ENCODE results near the gene MTMR2.

DNA sequence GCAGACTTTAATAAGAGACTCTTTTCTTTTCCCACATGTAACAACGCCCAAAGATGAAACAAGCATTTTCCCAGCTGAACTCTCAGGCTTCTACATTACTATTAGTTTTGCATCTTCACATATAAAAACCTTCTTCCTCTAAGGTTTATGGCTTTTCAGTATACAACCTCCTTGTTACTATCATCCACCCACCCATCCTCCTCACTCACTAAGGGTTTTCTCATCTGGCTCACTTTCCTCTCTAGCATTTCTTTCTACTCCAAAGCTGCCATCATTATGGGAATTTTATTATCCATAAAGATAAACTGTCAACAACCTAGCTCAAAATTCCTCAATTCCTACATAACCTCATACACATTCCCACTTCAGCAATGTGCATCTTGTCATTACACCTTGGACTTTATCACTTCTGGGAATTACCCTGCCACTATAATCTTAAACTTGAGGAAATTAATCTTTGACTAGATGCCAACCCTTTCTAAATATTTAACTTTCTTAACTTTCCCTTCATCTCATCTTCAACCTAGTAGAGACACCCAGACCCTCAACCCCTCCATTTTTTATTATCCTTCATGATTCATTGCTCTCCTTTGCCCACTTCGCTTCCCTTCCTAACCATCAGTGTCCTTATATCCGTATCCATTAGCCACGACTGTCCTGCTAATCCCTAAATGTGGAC lies 30.9 kb downstream of the MTMR2 start:
- TF ChIP-seq, protein P1, sequence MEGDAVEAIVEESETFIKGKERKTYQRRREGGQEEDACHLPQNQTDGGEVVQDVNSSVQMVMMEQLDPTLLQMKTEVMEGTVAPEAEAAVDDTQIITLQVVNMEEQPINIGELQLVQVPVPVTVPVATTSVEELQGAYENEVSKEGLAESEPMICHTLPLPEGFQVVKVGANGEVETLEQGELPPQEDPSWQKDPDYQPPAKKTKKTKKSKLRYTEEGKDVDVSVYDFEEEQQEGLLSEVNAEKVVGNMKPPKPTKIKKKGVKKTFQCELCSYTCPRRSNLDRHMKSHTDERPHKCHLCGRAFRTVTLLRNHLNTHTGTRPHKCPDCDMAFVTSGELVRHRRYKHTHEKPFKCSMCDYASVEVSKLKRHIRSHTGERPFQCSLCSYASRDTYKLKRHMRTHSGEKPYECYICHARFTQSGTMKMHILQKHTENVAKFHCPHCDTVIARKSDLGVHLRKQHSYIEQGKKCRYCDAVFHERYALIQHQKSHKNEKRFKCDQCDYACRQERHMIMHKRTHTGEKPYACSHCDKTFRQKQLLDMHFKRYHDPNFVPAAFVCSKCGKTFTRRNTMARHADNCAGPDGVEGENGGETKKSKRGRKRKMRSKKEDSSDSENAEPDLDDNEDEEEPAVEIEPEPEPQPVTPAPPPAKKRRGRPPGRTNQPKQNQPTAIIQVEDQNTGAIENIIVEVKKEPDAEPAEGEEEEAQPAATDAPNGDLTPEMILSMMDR (IDR thresholded peaks at IDR 0.05): no peak
- no peak for TF ChIP-seq POLR2A (IDR thresholded peaks at IDR 0.05)
